GM10847 (cell line): ENCODE results near the gene TAS2R13.

Experiments
- POLR2A ChIP-seq: IDR thresholded peaks from 2 replicates; pipeline ENCODE4 v1.6.1; 2011; ENCODE audit not compliant: insufficient read length; ENCODE audit errors: extremely low read depth

TAS2R13 gene

GRCh38 chr12:10909462-10909861 lies at the start of gene TAS2R13:
Gene TAS2R13 (minus strand): TSS chr12:10909562. CDS start chr12:10909298, 264 bp downstream.
- TF ChIP-seq POLR2A = no peak

- TF ChIP-seq POLR2A = no peak
Observed at GRCh38 chr12:10957741-10958140, 48.4 kb upstream of the TAS2R13 start.

GRCh38 chr12:10956085-10956484 lies 46.7 kb upstream of the TAS2R13 start:
- no peak for TF ChIP-seq POLR2A

GRCh38 chr12:10952645-10953044 lies 43.3 kb upstream of the TAS2R13 start:
- no peak for TF ChIP-seq POLR2A

- TF ChIP-seq POLR2A = no peak
Observed at GRCh38 chr12:10943167-10943566, 33.8 kb upstream of the TAS2R13 start.

- TF ChIP-seq POLR2A = no peak
Observed at GRCh38 chr12:10941916-10942607, 32.7 kb upstream of the TAS2R13 start.

GRCh38 chr12:10941369-10941768 lies 32.0 kb upstream of the TAS2R13 start:
- TF ChIP-seq POLR2A = no peak

- TF ChIP-seq POLR2A = no peak
Observed at GRCh38 chr12:10940389-10940788, 31.0 kb upstream of the TAS2R13 start.

- TF ChIP-seq POLR2A = no peak
Observed at GRCh38 chr12:10939163-10939562, 29.8 kb upstream of the TAS2R13 start, which contains the start of gene TAS2R14. Gene TAS2R14 (minus strand): TSS chr12:10939263. CDS start chr12:10939207, 56 bp downstream.

- TF ChIP-seq POLR2A = no peak
Observed at GRCh38 chr12:10936506-10936905, 27.1 kb upstream of the TAS2R13 start.

- TF ChIP-seq POLR2A = no peak
Observed at GRCh38 chr12:10928746-10929286, 19.5 kb upstream of the TAS2R13 start, which contains the start of gene PRH2. Gene PRH2 (plus strand): TSS chr12:10929236. CDS start chr12:10929274, 38 bp downstream.

- no peak for TF ChIP-seq POLR2A
Observed at GRCh38 chr12:10926269-10926668, 16.9 kb upstream of the TAS2R13 start.

GRCh38 chr12:10919809-10920208 lies 10.4 kb upstream of the TAS2R13 start:
- TF ChIP-seq POLR2A = no peak

- TF ChIP-seq POLR2A = no peak
Observed at GRCh38 chr12:10910380-10910779, 1.0 kb upstream of the TAS2R13 start.

- TF ChIP-seq POLR2A = no peak
Observed at GRCh38 chr12:10904686-10905085, 4.7 kb downstream of the TAS2R13 start.

- no peak for TF ChIP-seq POLR2A
Observed at GRCh38 chr12:10901427-10901826, 7.9 kb downstream of the TAS2R13 start.

GRCh38 chr12:10900972-10901371 lies 8.4 kb downstream of the TAS2R13 start:
- TF ChIP-seq POLR2A = no peak

- TF ChIP-seq POLR2A = no peak
Observed at GRCh38 chr12:10900530-10900929, 8.8 kb downstream of the TAS2R13 start.
